Kidney (tissue), 14 donors: ENCODE results near the gene A4GNT. TPM values are rescaled to one million over a fixed set of nuclear protein-coding genes. Genes with fewer than 3 reads are reported as not detected.

ENCODE experiments used
- DNase-seq, 5 donors: peaks; one replicate each; pipeline ENCODE4 v3.0.0-alpha.2; 2013 to 2020
- FAIRE-seq: peaks from 2 replicates; lab custom pipeline; 2012; peaks lifted over from hg19 to GRCh38; lab: Jason Lieb, UNC
- H3K27ac ChIP-seq, 2 donors: one replicate each; pipeline ENCODE4 v1.7.0; 2013; ENCODE audit warnings: low read depth in 2 of 2, low read length in 2 of 2, inconsistent platforms in 1 of 2
- H3K27me3 ChIP-seq: one replicate; pipeline ENCODE4 v1.7.1; 2013; ENCODE audit warnings: low read length, inconsistent platforms; ENCODE audit not compliant: control insufficient read depth, insufficient read depth
- H3K36me3 ChIP-seq, 3 donors: one replicate each; pipeline versions ENCODE4 v1.7.0 to v1.7.1; 2013; ENCODE audit warnings: low read length in 3 of 3, control low read depth in 1 of 3, inconsistent platforms in 1 of 3; ENCODE audit not compliant: insufficient read depth in 3 of 3, control insufficient read depth in 2 of 3
- H3K4me1 ChIP-seq, 3 donors: one replicate each; pipeline versions ENCODE4 v1.7.0 to v1.7.1; 2013; ENCODE audit warnings: low read length in 3 of 3, inconsistent platforms in 1 of 3, low read depth in 1 of 3; ENCODE audit not compliant: control insufficient read depth in 2 of 3, insufficient read depth in 2 of 3
- H3K4me3 ChIP-seq, 3 donors: one replicate each; pipeline versions ENCODE4 v1.7.0 to v1.8.1; 2013; ENCODE audit warnings: low read length in 3 of 3, control low read depth in 1 of 3, inconsistent platforms in 1 of 3
- H3K9ac ChIP-seq, 3 donors: one replicate each; pipeline versions ENCODE4 v1.7.0 to v1.7.1; 2013; ENCODE audit warnings: low read length in 3 of 3, control low read depth in 1 of 3, inconsistent platforms in 1 of 3
- H3K9me3 ChIP-seq, 3 donors: one replicate each; pipeline versions ENCODE4 v1.7.0 to v1.7.1; 2013; ENCODE audit warnings: low read length in 3 of 3, control low read depth in 1 of 3, inconsistent platforms in 1 of 3; ENCODE audit not compliant: control insufficient read depth in 2 of 3, insufficient read depth in 1 of 3
- CTCF ChIP-seq: IDR thresholded peaks from 3 replicates; pipeline ENCODE4 v1.5.1; 2012; ENCODE audit warnings: mild to moderate bottlenecking, moderate library complexity, borderline replicate concordance; ENCODE audit not compliant: insufficient read depth; ENCODE audit errors: extremely low read depth
- intact Hi-C: fragments of 100-400 bp; cut with DNase I; formaldehyde crosslinking; loops from one replicate; pipeline ENCODE4 v1.11.1; 2022
- polyA plus RNA-seq: library from polyadenylated mRNA; stranded (reverse); fragments of 350-450 nt; fragmentation: Illumina TruSeq; extraction: RNeasy Lipid Tissue Mini Kit (QIAGEN cat#74804); gene quantifications from one replicate; pipeline ENCODE4 v1.2.3, GENCODE V29; 2014; ENCODE audit warnings: low read depth, low replicate concordance; ENCODE audit not compliant: insufficient read depth
- total RNA-seq: library from RNA; stranded (reverse); fragmentation: NEBNext Ultra II Directional; extraction: Animal tissue kit (Norgen Biotek cat#: 25700); gene quantifications from one replicate; pipeline ENCODE4 v1.2.1, GENCODE V29; 2021
- donor health status: control.
- donor health status: control.
- donor health status: control.
- donor health status: control.
- donor health status: control.
- donor health status: DM: yes; HTN: yes; CAD: no.
- donor health status: Normal renal cell carcinoma (clear cell type).

Gene A4GNT
- total and polyA plus RNA-seq, 2 donors from 2014 or later = not detected

GRCh38 chr3:138173769-138174420, 41.7 kb upstream of the A4GNT start:
- Histone ChIP-seq H3K4me3 (peak overlapping the region; percentile 76 to 98 (median 88)), H3K4me1 (peaks cover 0 to 11% (median 4%) of the 10 kb centered on the region in 3 donors), H3K27ac (peak overlapping the region in 1 of 2 donors; percentile 83), H3K27me3 (no peaks in the 10 kb centered on the region), H3K9ac (peak overlapping the region; percentile 60 to 86 (median 81)), H3K36me3 (peaks cover 0 to 3% (median 3%) of the 10 kb centered on the region in 3 donors), H3K9me3 (no peaks in the 10 kb centered on the region)
- no peak for TF ChIP-seq CTCF
- DNase-seq = peak in 1 of 5 donors; percentile 14
- no peak for FAIRE-seq
- intact Hi-C loops = no loop called here

- intact Hi-C loops = no loop called here
- no peak for TF ChIP-seq CTCF
- FAIRE-seq = no peak
Observed at GRCh38 chr3:138172625-138173024, 40.4 kb upstream of the A4GNT start.

GRCh38 chr3:138165061-138165460, 32.9 kb upstream of the A4GNT start:
- TF ChIP-seq CTCF = no peak
- DNase-seq = no peak
- Histone ChIP-seq H3K36me3 (peaks cover 11 to 18% (median 16%) of the 10 kb centered on the region in 3 donors), H3K27me3 (no peaks in the 10 kb centered on the region), H3K27ac (no peak overlapping the region), H3K9ac (no peak overlapping the region), H3K9me3 (no peaks in the 10 kb centered on the region), H3K4me1 (no peaks in the 10 kb centered on the region), H3K4me3 (no peak overlapping the region)
- intact Hi-C loops = no loop called here
- no peak for FAIRE-seq

More at GRCh38 chr3:138172625-138173024, 40.4 kb upstream of the A4GNT start:
- Histone ChIP-seq H3K27me3 (no peaks in the 10 kb centered on the region), H3K27ac (no peak overlapping the region), H3K9ac (no peak overlapping the region), H3K4me3 (no peak overlapping the region), H3K4me1 (peaks cover 0 to 11% (median 4%) of the 10 kb centered on the region in 3 donors), H3K9me3 (no peaks in the 10 kb centered on the region), H3K36me3 (peaks cover 0 to 4% (median 3%) of the 10 kb centered on the region in 3 donors)
- no peak for DNase-seq
